NOMO-1 treated with dmso at 0.1 percent for 144 hours (cell line): ENCODE results near the gene KRT85.

ENCODE experiments used
- DNase-seq: peaks from one replicate; lab custom pipeline; 2025; ENCODE audit not compliant: unreplicated experiment; lab: John Stamatoyannopoulos, UW

The KRT85 gene

GRCh38 chr12:52395761-52396434 is 28.6 kb upstream of the KRT85 start:
- no peak for DNase-seq

GRCh38 chr12:52394836-52395405 is 27.6 kb upstream of the KRT85 start:
- no peak for DNase-seq

GRCh38 chr12:52392465-52393007 is 25.3 kb upstream of the KRT85 start:
- DNase-seq, result no peak

GRCh38 chr12:52391618-52392002 is 24.3 kb upstream of the KRT85 start:
- DNase-seq, result no peak

- no peak for DNase-seq
Observed at GRCh38 chr12:52390739-52391617, 23.7 kb upstream of the KRT85 start.

GRCh38 chr12:52389313-52390207 is 22.3 kb upstream of the KRT85 start:
- no peak for DNase-seq

- DNase-seq, result no peak
Observed at GRCh38 chr12:52387859-52388258, 20.6 kb upstream of the KRT85 start.

- no peak for DNase-seq
Observed at GRCh38 chr12:52385226-52385702, 18.0 kb upstream of the KRT85 start, which contains the start of gene KRT84. Gene KRT84, minus strand, starts transcription at chr12:52385652. Its CDS starts 67 bp downstream, at chr12:52385585.

- no peak for DNase-seq
Observed at GRCh38 chr12:52383331-52383730, 16.1 kb upstream of the KRT85 start.

GRCh38 chr12:52382854-52383253 is 15.6 kb upstream of the KRT85 start:
- no peak for DNase-seq

- no peak for DNase-seq
Observed at GRCh38 chr12:52381206-52381605, 13.9 kb upstream of the KRT85 start.

- no peak for DNase-seq
Observed at GRCh38 chr12:52380271-52380694, 13.0 kb upstream of the KRT85 start.

GRCh38 chr12:52379536-52379935 is 12.3 kb upstream of the KRT85 start:
- DNase-seq, result no peak

GRCh38 chr12:52378091-52378490 is 10.8 kb upstream of the KRT85 start:
- DNase-seq, result no peak

GRCh38 chr12:52377266-52377665 is 10.0 kb upstream of the KRT85 start:
- no peak for DNase-seq

- peak; percentile 8 for DNase-seq
Observed at GRCh38 chr12:52372216-52373154, 5.2 kb upstream of the KRT85 start.

GRCh38 chr12:52371716-52372115 is 4.4 kb upstream of the KRT85 start:
- DNase-seq, result no peak

GRCh38 chr12:52370926-52371608 is 3.8 kb upstream of the KRT85 start:
- DNase-seq, result no peak

GRCh38 chr12:52369809-52370208 is 2.5 kb upstream of the KRT85 start:
- DNase-seq, result no peak
